HL-60 (cell line): ENCODE measurements around the gene ANK3.

Experiments used
- CTCF ChIP-seq: IDR thresholded peaks from one replicate; pipeline ENCODE4 v1.5.1; 2011; ENCODE audit warnings: low read length, control low read depth, inconsistent platforms; ENCODE audit not compliant: insufficient read depth
- REST ChIP-seq: IDR thresholded peaks from 2 replicates; pipeline ENCODE4 v1.6.1; 2012; ENCODE audit warnings: low read depth; ENCODE audit not compliant: insufficient replicate concordance

GRCh38 chr10:60304829-60305379 is 84.8 kb downstream of the ANK3 start:
- no peak for TF ChIP-seq CTCF
- no peak for TF ChIP-seq REST
